Superior temporal gyrus (tissue), 1 donor: ENCODE results near the gene DIDO1.

Experiments used
- DNase-seq: peaks from one replicate; pipeline ENCODE4 v3.0.0-alpha.2; 2016; ENCODE audit errors: extremely low spot score

Gene DIDO1

GRCh38 chr20:62911701-62912280, 14.5 kb downstream of the DIDO1 start:
- no peak for DNase-seq

DNA sequence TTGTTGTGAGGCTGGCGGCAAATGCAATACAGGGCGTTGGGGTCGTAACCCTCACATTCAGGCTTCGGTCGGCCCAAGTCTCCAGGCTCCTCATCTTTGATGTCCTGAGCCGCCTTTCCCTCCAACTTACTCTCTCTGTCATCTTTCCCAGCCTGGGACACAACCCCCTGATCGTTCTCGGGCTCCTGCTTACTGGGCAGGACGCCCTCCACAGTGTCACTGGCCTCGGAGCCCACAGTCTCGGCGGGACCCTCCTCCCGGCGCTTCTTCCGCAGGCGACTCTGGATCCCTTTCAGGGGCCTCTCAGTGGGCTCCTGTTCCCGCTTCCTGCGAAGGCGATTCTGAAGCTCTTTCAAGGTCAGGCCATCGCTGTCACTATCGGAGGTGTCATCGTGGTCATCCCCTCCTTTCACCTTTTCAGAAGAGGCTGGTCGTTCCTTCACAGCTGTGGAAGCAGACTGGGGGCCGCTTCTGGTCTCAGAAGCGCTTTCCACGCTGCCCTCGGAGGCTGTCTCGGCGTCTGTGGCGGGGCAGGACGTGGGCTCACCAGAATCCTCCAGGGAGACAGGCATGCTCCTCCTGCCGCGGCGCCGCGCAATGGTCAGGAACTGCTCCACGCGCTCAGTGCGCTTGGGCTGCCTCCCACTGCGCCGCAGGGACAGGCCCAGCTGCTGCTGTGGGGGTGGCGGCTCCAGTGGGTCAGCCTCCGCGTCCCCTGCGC, 15.4 kb downstream of the DIDO1 start:
- no peak for DNase-seq

- no peak for DNase-seq
Measured at GRCh38 chr20:62910217-62910766, 16.0 kb downstream of the DIDO1 start.

- no peak for DNase-seq
Measured at GRCh38 chr20:62908971-62909791, 17.1 kb downstream of the DIDO1 start.

DNA sequence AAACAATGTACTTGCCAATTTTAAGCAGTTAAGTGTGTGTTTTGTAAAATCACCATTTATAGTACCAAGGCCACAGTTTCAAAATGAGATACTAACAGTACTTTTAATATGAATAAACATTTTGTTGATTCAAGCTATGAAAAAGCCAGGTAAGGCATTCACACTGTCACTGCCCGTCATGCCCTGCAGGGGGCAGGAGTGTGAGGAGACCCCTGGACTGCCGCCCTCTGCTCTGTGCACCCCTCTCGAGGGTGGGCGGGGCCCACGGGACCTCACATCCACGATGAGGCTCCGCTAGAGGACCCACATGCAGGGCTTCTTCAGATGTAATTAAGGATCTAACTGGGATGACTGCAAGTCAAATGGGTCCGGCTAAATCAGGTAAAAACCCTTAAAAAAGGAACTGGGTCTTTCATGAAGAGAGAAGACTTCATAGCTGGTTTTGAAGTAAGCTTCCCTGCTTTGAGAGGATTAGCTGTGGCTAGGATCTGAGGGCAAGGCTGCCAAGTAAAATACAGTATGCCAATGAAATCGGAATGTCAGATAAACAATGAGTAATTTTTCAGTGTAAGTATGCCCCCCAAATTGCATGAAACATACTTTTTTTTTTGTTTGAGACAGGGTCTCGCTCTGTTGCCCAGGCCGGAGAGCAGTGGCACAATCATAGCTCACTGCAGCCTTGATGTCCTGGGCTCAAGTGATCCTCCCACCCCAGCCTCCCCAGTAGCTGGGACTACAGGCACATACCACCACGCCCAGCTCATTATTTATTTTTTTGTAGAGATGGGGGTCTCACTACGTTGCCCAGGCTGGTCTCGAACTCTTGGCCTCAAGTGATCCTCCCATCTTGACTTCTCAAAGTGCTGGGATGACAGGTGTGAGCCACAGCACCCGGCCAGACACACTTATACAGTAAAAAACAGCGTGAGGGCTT, 18.7 kb downstream of the DIDO1 start:
- no peak for DNase-seq

- DNase-seq: no peak
Measured at GRCh38 chr20:62906647-62907375, 19.5 kb downstream of the DIDO1 start.

GRCh38 chr20:62906209-62906608, 20.1 kb downstream of the DIDO1 start:
- DNase-seq: no peak

GRCh38 chr20:62905536-62906117, 20.7 kb downstream of the DIDO1 start:
- DNase-seq: no peak

- no peak for DNase-seq
Measured at GRCh38 chr20:62902926-62903615, 23.2 kb downstream of the DIDO1 start.

- DNase-seq: no peak
Measured at GRCh38 chr20:62901891-62902290, 24.4 kb downstream of the DIDO1 start.

DNA sequence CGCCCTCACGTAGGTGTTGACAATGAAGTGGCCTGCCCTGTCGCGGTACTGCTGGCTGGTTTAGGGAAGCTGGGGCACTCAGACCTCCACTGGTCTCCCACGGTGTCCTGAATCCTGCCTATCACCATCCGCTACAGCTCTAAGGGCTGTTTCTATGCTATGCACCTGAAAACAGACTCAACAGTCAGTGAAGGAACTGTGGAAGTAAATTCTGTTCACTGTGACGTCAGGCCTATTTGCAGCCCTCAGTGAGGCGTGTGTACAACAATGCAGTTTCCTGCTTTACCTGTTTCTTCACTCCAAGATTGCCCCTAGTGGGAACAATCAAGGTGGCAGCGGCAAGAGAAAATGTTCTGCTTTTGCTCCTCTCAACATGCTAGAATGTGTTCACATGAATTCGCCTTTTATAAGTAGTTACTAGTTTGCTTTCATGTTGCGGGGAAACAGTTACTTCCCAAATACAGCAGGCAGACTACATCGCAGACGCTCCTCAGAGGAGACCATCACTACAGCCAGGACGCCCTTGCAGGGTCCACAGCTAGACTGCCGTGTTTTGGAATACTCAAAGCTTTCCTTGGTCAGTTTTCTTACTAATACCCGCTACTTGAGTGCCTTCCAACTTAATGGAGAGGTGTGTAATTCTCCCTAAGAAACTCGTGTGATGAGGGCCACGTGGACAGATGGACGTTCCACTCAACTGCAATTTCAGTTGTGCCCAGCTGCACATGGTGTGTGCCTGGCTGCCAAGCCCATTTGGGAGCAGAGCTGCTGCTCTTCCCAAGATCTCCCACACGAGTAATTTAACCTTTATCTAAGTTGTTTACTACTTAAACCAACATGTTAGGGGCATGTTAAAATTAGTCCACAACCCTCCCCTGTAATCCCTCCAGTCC, 25.4 kb downstream of the DIDO1 start:
- no peak for DNase-seq

- DNase-seq: peak; percentile 81
Measured at GRCh38 chr20:62900052-62900691, 26.1 kb downstream of the DIDO1 start.

GRCh38 chr20:62899633-62900051, 26.7 kb downstream of the DIDO1 start:
- DNase-seq: peak; percentile 41

- no peak for DNase-seq
Measured at GRCh38 chr20:62898970-62899632, 27.2 kb downstream of the DIDO1 start.

GRCh38 chr20:62898093-62898964, 28.0 kb downstream of the DIDO1 start:
- no peak for DNase-seq

DNA sequence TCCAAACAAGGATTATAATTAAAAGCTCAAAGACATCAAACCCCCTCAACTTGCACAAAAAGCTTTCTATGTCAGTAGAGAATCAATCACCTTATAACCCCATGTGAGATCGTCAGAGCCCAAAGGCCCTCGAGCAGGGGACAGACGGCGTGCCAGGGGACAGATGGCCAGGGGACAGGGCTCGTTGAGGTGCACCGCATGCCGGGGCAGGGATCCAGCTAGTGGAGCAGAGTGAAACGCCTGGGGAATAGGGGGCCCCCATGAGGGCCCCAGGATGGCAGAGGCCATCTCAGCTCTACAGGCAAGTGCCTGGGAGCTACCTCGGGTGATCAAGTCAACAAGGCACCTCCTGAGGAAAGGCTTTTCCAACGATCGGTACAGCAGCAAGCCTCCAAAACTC, 28.6 kb downstream of the DIDO1 start:
- no peak for DNase-seq

GRCh38 chr20:62896526-62896925, 29.8 kb downstream of the DIDO1 start:
- no peak for DNase-seq
